Parathyroid adenoma (tissue), 2 donors: ENCODE results near the gene CYGB.
A peak's percentile ranks its signal among the peaks of the same experiment; 100 is the strongest.
"Not testable (repeated sequence)": the region's sequence is repeated elsewhere in the genome, so short reads cannot be mapped to it uniquely, and the experiment has no call there.

Source experiments
- H2AFZ ChIP-seq: fragments of 300-600 bp; sonication (generic); one replicate; pipeline ENCODE4 v1.7.0; 2017; ENCODE audit warnings: antibody characterized with exemption, mild to moderate bottlenecking
- H3K27ac ChIP-seq: fragments of 300-600 bp; sonication (generic); one replicate; pipeline ENCODE4 v1.7.0; 2017
- H3K27me3 ChIP-seq: fragments of 300-600 bp; sonication (generic); one replicate; pipeline ENCODE4 v1.7.0; 2017; ENCODE audit warnings: low read length; ENCODE audit not compliant: control insufficient read depth, insufficient read depth
- H3K36me3 ChIP-seq: fragments of 300-600 bp; sonication (generic); one replicate; pipeline ENCODE4 v1.7.0; 2017; ENCODE audit warnings: low read length; ENCODE audit not compliant: control insufficient read depth, insufficient read depth
- H3K4me1 ChIP-seq: fragments of 300-600 bp; sonication (generic); one replicate; pipeline ENCODE4 v1.7.0; 2017; ENCODE audit warnings: control low read depth
- H3K4me2 ChIP-seq: fragments of 300-600 bp; sonication (generic); one replicate; pipeline ENCODE4 v1.7.0; 2017; ENCODE audit warnings: low read length
- H3K4me3 ChIP-seq: fragments of 300-600 bp; sonication (generic); one replicate; pipeline ENCODE4 v1.7.0; 2017; ENCODE audit warnings: low read depth, low read length
- H3K79me2 ChIP-seq: fragments of 300-600 bp; sonication (generic); one replicate; pipeline ENCODE4 v1.7.0; 2017; ENCODE audit warnings: control low read depth
- H3K9ac ChIP-seq: fragments of 300-600 bp; sonication (generic); one replicate; pipeline ENCODE4 v1.7.0; 2017; ENCODE audit warnings: mild to moderate bottlenecking
- H3K9me3 ChIP-seq: fragments of 300-600 bp; sonication (generic); one replicate; pipeline ENCODE4 v1.7.0; 2017; ENCODE audit warnings: low read length; ENCODE audit not compliant: control insufficient read depth
- TF ChIP-seq, protein P1 (sequence below): fragments of 300-600 bp; sonication (generic); IDR thresholded peaks from one replicate; pipeline ENCODE4 v1.7.0; 2017; ENCODE audit warnings: antibody characterized with exemption, mild to moderate bottlenecking
- donor health status: primary hyperparathyroidism.

CYGB gene

DNA sequence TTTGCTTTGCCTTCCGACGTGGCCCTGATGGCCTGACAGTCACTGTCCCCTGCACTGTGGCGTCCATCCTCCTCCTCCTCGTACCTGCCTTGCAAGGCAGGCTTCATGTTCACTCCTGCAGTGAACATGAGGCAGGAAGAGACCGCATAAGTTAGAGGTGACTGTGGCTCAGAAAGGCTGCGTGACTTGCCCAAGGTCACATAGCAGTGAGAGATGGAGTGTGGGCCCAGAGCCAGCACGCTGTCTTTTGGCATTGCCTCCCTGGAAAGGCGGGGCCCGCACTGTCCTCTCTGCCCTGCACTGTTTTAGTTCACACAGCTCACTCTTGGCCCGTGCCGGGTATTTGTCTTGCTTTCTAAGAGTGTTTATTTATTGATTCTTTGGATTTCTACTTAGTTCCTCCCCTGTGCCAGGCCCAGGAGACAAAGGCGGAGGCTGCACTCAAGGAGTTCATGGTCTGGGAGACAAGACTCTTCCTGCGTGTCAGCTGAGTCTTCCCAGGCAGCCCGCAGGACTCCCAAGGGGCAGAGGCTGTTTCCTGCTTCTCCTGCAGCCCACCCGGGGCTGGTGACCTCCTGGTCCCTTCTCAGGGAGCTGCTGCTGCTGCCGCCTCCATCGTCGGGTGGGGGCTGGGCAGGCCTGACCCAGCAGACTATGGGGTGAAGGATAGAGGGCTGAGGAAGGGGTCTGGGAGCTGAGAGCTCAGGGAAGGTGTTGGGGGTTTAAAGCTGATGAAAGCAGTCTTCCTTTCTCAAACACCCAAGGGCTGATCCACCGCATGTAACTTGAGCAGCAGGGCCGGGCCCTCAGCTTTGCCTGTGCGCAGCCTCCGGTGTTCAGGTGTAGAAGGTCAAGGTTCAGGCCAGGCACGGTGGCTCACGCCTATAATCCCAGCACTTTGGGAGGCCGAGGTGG is 12.7 kb downstream of the CYGB start:
- Histone ChIP-seq H3K79me2 (no peaks in the 10 kb centered on the region), H3K4me3 (no peak overlapping the region), H3K36me3 (no peaks in the 10 kb centered on the region), H3K27ac (peak overlapping the region; percentile 48), H3K9me3 (no peaks in the 10 kb centered on the region), H3K4me1 (peaks cover 12% of the 10 kb centered on the region), H3K4me2 (no peak overlapping the region), H2AFZ (peak overlapping the region; percentile 3), H3K9ac (no peak overlapping the region), H3K27me3 (no peaks in the 10 kb centered on the region)
- TF ChIP-seq, protein P1, sequence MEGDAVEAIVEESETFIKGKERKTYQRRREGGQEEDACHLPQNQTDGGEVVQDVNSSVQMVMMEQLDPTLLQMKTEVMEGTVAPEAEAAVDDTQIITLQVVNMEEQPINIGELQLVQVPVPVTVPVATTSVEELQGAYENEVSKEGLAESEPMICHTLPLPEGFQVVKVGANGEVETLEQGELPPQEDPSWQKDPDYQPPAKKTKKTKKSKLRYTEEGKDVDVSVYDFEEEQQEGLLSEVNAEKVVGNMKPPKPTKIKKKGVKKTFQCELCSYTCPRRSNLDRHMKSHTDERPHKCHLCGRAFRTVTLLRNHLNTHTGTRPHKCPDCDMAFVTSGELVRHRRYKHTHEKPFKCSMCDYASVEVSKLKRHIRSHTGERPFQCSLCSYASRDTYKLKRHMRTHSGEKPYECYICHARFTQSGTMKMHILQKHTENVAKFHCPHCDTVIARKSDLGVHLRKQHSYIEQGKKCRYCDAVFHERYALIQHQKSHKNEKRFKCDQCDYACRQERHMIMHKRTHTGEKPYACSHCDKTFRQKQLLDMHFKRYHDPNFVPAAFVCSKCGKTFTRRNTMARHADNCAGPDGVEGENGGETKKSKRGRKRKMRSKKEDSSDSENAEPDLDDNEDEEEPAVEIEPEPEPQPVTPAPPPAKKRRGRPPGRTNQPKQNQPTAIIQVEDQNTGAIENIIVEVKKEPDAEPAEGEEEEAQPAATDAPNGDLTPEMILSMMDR, result no peak

DNA sequence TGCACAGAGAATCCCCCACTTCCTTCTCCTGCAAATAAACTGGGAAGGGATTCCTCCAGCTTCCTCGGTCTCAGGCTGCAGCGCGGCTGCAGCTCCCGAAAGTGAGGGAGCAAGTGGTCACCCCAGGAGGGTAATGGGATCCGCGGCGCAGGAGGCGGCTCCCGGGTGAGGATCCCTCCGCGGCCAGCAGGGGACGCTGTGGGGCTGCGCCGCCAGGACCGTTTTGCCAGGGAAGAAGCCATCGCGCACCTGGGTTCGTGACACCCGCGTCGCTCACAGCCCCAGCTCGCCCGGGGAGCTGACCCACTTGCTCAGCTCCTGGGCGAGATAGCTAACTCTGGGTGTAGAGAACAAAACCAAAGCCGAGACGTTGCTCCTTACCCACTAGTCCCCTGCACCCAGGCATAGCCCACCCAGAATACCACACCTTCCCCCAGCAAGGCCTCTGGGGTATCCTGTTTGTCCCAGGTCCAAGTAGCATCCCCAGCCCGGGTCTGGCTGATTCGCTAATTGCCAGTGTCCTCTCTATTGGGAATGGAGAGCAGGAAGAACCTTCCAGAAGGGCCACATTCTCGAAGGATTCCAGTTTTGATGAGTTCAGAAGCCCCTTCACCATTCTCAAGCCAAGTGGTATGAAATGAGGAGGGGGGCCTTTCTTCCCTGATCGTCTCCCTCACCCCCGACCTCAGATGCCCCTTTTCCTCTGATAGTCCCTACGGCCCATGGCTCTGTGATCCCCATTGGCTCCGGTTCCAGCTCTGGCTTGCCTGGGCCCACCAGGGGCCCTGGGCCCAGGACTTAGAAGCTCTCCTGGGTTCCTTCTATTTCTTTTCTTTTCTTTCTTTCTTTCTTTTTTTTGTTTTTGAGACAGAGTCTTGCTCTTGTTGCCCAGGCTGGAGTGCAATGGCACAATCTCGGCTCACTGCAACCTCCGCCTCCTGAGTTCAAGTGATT is 14.1 kb downstream of the CYGB start:
- Histone ChIP-seq H3K4me2 (peak overlapping the region; percentile 49), H3K79me2 (no peaks in the 10 kb centered on the region), H3K9ac (no peak overlapping the region), H2AFZ (peak overlapping the region; percentile 65), H3K4me1 (peaks cover 12% of the 10 kb centered on the region), H3K9me3 (no peaks in the 10 kb centered on the region), H3K27me3 (no peaks in the 10 kb centered on the region), H3K36me3 (no peaks in the 10 kb centered on the region), H3K27ac (no peak overlapping the region), H3K4me3 (peak overlapping the region; percentile 11)
- TF ChIP-seq, protein P1, result peak; percentile 100

DNA sequence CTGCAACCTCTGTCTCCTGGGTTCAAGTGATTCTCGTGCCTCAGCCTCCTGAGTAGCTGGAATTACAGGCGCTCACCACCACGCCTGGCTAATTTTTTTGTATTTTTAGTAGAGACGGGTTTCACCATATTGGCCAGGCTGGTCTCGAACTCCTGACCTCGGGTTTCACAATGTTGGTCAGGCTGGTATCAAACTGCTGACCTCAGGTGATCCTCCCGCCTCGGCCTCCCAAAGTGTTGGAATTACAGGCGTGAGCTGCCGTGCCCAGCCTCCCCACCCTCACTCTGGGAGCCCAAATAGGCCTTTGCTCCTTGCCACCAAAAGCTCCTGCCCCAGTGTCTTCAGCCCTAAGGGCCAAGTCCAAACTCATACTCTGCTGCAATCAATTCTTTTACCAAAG is 15.8 kb downstream of the CYGB start:
- H3K36me3 ChIP-seq, H3K4me3 ChIP-seq, H3K9ac ChIP-seq, H3K27ac ChIP-seq, H2AFZ ChIP-seq, H3K27me3 ChIP-seq, H3K4me2 ChIP-seq, H3K9me3 ChIP-seq, H3K79me2 ChIP-seq: not testable (repeated sequence)
- peaks cover 12% of the 10 kb centered on the region for H3K4me1 ChIP-seq

DNA sequence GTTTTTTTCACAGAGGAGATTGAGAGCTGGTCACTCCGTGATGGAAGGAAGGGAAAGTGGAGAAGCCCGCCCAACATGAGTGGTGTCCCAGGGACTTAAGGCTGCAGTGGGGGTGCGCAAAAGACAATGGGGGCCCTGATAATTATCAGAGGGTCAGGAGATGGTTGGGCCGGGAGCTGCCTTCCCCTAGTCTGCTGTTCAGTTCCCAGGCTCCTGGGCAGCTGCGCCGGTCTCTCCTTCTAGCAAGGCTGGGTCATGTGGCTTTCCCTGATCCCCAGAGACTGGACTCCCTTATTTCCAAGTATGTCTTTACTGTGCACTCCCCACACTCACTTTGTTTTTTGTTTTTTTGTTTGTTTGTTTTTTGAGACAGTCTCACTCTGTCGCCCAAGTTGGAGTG is 16.2 kb downstream of the CYGB start:
- TF ChIP-seq, protein P1, result no peak
- Histone ChIP-seq H3K27ac (no peak overlapping the region), H3K4me1 (peaks cover 12% of the 10 kb centered on the region), H3K9me3 (no peaks in the 10 kb centered on the region), H3K9ac (no peak overlapping the region), H3K27me3 (no peaks in the 10 kb centered on the region), H3K4me3 (no peak overlapping the region), H3K4me2 (no peak overlapping the region), H2AFZ (no peak overlapping the region), H3K36me3 (no peaks in the 10 kb centered on the region), H3K79me2 (no peaks in the 10 kb centered on the region)
